ENCODE results near the gene ACTN1.

DNA sequence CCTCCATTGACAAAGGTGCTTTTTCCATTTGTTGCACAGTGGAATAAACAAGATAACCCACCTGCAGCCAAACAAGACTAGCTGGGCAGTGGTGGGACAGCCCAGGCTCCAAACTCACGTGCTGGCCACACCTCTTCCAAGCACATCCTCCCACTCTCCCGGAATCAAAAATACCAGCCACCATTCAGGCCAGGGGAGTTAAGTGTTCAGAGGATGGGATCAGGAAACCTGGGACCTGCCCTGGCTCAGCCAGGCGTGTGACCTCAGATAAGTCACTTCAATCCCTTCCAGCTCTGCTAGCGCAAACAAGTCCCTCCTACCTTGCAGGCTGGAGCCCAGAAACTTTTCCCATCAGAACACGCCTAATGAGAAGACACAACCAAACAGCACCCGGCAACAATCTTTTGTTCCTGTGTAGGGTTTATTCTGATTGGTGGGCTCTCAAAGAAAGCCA is 43.3 kb downstream of the ACTN1 start:
- TF ChIP-seq, protein P1, sequence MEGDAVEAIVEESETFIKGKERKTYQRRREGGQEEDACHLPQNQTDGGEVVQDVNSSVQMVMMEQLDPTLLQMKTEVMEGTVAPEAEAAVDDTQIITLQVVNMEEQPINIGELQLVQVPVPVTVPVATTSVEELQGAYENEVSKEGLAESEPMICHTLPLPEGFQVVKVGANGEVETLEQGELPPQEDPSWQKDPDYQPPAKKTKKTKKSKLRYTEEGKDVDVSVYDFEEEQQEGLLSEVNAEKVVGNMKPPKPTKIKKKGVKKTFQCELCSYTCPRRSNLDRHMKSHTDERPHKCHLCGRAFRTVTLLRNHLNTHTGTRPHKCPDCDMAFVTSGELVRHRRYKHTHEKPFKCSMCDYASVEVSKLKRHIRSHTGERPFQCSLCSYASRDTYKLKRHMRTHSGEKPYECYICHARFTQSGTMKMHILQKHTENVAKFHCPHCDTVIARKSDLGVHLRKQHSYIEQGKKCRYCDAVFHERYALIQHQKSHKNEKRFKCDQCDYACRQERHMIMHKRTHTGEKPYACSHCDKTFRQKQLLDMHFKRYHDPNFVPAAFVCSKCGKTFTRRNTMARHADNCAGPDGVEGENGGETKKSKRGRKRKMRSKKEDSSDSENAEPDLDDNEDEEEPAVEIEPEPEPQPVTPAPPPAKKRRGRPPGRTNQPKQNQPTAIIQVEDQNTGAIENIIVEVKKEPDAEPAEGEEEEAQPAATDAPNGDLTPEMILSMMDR (IDR thresholded peaks at IDR 0.05) = no peak
- no peak for TF ChIP-seq POLR2A (IDR thresholded peaks at IDR 0.05)
